ENCODE data around the gene CIAO1.
A peak's percentile ranks its signal among the peaks of the same experiment; 100 is the strongest.
"Not testable (repeated sequence)": the region's sequence is repeated elsewhere in the genome, so short reads cannot be mapped to it uniquely, and the experiment has no call there.

Gene CIAO1

DNA sequence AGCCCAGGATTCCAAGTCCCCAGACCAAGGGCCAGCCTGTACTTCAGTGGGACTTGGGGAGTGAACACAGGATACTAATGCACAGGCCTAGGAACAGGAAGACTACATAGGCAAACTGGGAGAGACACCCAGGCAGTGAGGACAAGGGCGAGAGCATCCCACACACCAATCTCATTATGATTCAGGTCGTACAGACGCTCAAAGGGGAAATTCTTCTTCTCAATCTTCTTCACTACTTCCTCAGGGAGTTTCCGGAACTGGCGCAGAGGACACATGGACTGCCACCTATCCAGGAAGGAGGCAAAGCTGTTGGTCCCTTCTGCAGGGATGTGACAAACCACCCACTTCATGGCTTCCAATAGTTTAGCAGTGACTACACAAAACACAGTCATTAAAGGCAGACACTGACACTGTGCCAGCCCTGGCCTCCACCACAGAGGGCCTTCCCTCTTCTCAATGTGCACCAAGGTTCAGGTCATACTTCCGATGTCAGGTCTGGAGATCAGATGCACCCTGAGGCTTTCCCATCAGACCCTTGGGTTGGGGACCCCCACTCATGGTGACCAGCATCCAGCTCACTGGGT is 21.3 kb downstream of the CIAO1 start:
- TF ChIP-seq, protein P1, sequence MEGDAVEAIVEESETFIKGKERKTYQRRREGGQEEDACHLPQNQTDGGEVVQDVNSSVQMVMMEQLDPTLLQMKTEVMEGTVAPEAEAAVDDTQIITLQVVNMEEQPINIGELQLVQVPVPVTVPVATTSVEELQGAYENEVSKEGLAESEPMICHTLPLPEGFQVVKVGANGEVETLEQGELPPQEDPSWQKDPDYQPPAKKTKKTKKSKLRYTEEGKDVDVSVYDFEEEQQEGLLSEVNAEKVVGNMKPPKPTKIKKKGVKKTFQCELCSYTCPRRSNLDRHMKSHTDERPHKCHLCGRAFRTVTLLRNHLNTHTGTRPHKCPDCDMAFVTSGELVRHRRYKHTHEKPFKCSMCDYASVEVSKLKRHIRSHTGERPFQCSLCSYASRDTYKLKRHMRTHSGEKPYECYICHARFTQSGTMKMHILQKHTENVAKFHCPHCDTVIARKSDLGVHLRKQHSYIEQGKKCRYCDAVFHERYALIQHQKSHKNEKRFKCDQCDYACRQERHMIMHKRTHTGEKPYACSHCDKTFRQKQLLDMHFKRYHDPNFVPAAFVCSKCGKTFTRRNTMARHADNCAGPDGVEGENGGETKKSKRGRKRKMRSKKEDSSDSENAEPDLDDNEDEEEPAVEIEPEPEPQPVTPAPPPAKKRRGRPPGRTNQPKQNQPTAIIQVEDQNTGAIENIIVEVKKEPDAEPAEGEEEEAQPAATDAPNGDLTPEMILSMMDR (IDR thresholded peaks at IDR 0.05; ENCODE audit: insufficient read depth, low read length, missing control alignments): no peak
- no peak for DNase-seq (ENCODE audit: low read depth, low spot score)
- ChIA-PET POLR2A (no interaction called here), CTCF (no interaction called here)
- H3K4me3 ChIP-seq (ENCODE audit: low read depth, low read length): no peak overlapping the region

DNA sequence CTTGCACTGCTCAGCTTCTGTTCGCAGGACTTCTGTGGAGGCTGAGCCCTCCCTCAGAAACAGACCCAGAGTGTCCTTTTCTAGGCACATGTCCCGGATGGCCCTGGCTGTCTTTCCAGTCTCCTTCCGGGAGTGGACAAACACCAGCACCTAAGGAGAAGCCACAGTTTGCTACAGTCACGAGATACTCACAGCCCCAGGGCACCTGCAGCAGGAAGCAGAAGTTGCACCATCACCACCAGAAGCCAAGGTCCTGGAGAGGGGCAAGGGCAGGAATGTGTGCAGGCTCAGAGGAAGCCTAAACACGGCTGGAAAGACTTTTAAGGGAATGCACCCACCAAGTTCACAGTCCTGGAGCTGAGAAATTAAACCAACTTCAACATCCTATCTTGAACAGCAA is 25.7 kb downstream of the CIAO1 start:
- POLR2A ChIA-PET: no interaction called here
- DNase-seq (ENCODE audit: low read depth, low spot score): no peak
- CTCF ChIA-PET: interaction anchor here (0.5 to 1.5 kb wide), 2 partner anchors 10 to 15 kb away, joined by 3 to 4 read pairs; no protein-coding TSS in a partner anchor
- TF ChIP-seq, protein P1 (IDR thresholded peaks at IDR 0.05; ENCODE audit: insufficient read depth, low read length, missing control alignments): no peak
- H3K4me3 ChIP-seq (ENCODE audit: low read depth, low read length): no peak overlapping the region

DNA sequence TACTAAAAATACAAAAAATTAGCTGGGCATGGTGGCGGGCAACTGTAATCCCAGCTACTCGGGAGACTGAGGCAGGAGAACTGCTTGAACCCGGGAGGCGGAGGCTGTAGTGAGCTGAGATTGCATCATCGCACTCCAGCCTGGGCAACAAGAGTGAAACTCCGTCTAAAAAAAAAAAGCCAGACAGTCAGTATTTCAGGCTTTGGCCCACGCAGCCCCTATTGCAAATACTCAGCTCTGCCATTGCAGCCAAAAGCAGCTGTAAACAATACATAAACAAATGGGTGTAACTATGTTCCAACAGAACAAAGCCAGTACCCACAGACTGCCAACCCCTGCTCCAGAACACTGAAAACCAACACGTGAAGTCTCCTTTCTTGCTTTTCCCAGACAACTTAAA is 28.2 kb downstream of the CIAO1 start:
- CTCF ChIA-PET: interaction anchor here (1.5 kb wide), 2 partner anchors 27 to 30 kb away, joined by 3 to 5 read pairs; no protein-coding TSS in a partner anchor
- POLR2A ChIA-PET: not testable (repeated sequence)

DNA sequence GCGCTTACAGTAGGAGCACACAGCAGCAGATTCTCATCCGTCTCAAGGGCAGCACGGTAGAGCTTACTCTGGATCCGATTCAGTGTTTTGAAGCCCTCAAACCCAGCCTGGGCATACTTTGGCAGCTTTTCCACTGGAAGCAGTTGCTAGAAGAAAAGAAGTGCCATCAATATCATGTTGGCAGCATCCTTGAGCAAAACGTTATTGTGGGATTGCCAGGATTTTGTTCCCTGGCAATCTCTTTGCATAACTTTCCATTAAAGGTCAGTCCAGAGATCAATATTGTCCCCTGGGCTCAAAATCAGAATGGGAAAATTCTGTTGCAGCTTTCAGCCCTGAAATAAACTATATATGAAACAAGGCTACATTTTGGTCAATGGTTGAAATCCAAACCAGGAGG is 30.9 kb downstream of the CIAO1 start:
- CTCF ChIA-PET: interaction anchor here (1.0 kb wide), 1 partner anchor 9 kb away, joined by 3 read pairs; the partner anchor contains the start of gene SNRNP200
- no peak for DNase-seq (ENCODE audit: low read depth, low spot score)
- no peak overlapping the region for H3K4me3 ChIP-seq (ENCODE audit: low read depth, low read length)
- TF ChIP-seq, protein P1 (IDR thresholded peaks at IDR 0.05; ENCODE audit: insufficient read depth, low read length, missing control alignments): no peak
- POLR2A ChIA-PET: no interaction called here

More for the DNA sequence above, 28.2 kb downstream of the CIAO1 start:
- not testable (repeated sequence) for H3K4me3 ChIP-seq (ENCODE audit: low read depth, low read length); DNase-seq (ENCODE audit: low read depth, low spot score)

DNA sequence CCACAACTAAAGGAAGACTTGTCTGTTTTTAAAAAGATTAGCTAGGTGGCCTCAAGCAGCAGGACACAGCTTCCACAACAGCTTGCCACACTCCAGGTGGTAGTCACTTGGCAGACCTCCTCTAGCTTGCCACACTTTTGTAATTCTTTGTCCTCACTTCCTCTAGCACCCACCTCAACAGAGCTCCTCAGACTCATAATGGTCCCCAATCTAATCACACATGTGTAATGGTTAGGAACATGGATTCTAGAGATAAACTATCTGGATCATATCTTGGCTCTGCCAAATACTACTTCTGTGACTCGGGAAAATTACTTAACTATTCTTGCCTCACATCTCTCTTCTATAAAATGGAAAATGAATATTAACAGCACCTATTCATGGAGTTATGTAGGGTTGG is 35.8 kb downstream of the CIAO1 start:
- CTCF ChIA-PET: no interaction called here
- TF ChIP-seq, protein P1 (IDR thresholded peaks at IDR 0.05; ENCODE audit: insufficient read depth, low read length, missing control alignments): no peak
- POLR2A ChIA-PET: no interaction called here
- no peak for DNase-seq (ENCODE audit: low read depth, low spot score)
- no peak overlapping the region for H3K4me3 ChIP-seq (ENCODE audit: low read depth, low read length)

DNA sequence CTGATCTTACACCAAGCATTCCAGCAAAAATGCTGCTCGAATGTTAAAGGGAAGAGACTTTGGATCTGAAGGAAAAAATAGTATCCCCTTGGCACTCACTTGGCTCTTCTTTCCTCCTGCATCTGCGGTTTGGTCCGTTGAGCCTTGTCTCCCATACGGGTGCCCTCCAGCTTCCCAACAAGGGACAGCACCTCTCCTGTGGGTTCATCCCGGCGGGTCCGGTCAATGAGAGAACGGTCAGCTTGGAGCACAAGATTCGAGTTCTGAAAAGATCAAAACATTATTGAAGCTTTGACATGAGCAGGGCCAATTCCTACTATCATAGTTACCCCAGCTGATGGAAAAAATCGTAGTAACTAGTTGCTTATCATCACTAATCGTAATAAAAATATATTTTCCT is 38.6 kb downstream of the CIAO1 start:
- peak overlapping the region; percentile 99 for H3K4me3 ChIP-seq (ENCODE audit: low read depth, low read length)
- no peak for DNase-seq (ENCODE audit: low read depth, low spot score)
- ChIA-PET POLR2A (interaction anchor here (0.9 kb wide), 1 partner anchor 38 kb away, joined by 3 read pairs; no protein-coding TSS in a partner anchor), CTCF (interaction anchor here (1.0 to 4.3 kb wide), 3 partner anchors 8 to 205 kb away, joined by 3 to 18 read pairs (median 3); no protein-coding TSS in a partner anchor)
- TF ChIP-seq, protein P1 (IDR thresholded peaks at IDR 0.05; ENCODE audit: insufficient read depth, low read length, missing control alignments): no peak
